OCI-LY3 (cell line): ENCODE results near the gene CAP2.

ENCODE experiments used
- CTCF ChIP-seq: fragments of 200-600, 300-600 bp; sonication (generic); IDR thresholded peaks from 2 replicates; pipeline ENCODE4 v1.5.1; 2014; ENCODE audit warnings: antibody characterized with exemption, low read length, low read depth
- EZH2phosphoT487 ChIP-seq: fragments of 200-600 bp; shearing (Covaris generic); IDR thresholded peaks from 2 replicates; pipeline ENCODE4 v1.6.1; 2018; ENCODE audit warnings: antibody characterized with exemption, mixed run types, low read depth

- TF ChIP-seq CTCF, result no peak
- no peak for TF ChIP-seq EZH2phosphoT487
Measured at GRCh38 chr6:17439243-17439993, 46.0 kb downstream of the CAP2 start.
